ENCODE data around the gene HSPB7.
"Not testable (repeated sequence)": the region's sequence is repeated elsewhere in the genome, so short reads cannot be mapped to it uniquely, and the experiment has no call there.

HSPB7 gene

GRCh38 chr1:16017461-16018303 is at the start of gene HSPB7:
Gene HSPB7, minus strand, starts transcription at chr1:16018043. Its CDS starts 80 bp downstream, at chr1:16017963.
- peak; percentile 81 for DNase-seq (ENCODE audit: low read depth)

- no peak for DNase-seq (ENCODE audit: low read depth)
Observed at GRCh38 chr1:16067127-16067768, 49.4 kb upstream of the HSPB7 start.

- DNase-seq (ENCODE audit: low read depth): no peak
Observed at GRCh38 chr1:16066245-16066644, 48.4 kb upstream of the HSPB7 start.

- DNase-seq (ENCODE audit: low read depth): no peak
Observed at GRCh38 chr1:16065269-16065576, 47.4 kb upstream of the HSPB7 start.

- no peak for DNase-seq (ENCODE audit: low read depth)
Observed at GRCh38 chr1:16064536-16065268, 46.9 kb upstream of the HSPB7 start.

- no peak for DNase-seq (ENCODE audit: low read depth)
Observed at GRCh38 chr1:16063921-16064320, 46.1 kb upstream of the HSPB7 start.

- DNase-seq (ENCODE audit: low read depth): no peak
Observed at GRCh38 chr1:16063226-16063829, 45.5 kb upstream of the HSPB7 start.

GRCh38 chr1:16062687-16063075 is 44.8 kb upstream of the HSPB7 start:
- not testable (repeated sequence) for DNase-seq (ENCODE audit: low read depth)

GRCh38 chr1:16061989-16062686 is 44.3 kb upstream of the HSPB7 start:
- DNase-seq (ENCODE audit: low read depth): not testable (repeated sequence)

GRCh38 chr1:16061266-16061665 is 43.4 kb upstream of the HSPB7 start:
- no peak for DNase-seq (ENCODE audit: low read depth)

GRCh38 chr1:16058394-16059120 is 40.7 kb upstream of the HSPB7 start:
- not testable (repeated sequence) for DNase-seq (ENCODE audit: low read depth)

GRCh38 chr1:16057314-16057915 is 39.6 kb upstream of the HSPB7 start:
- DNase-seq (ENCODE audit: low read depth): not testable (repeated sequence)

- not testable (repeated sequence) for DNase-seq (ENCODE audit: low read depth)
Observed at GRCh38 chr1:16056521-16056912, 38.7 kb upstream of the HSPB7 start.

- DNase-seq (ENCODE audit: low read depth): no peak
Observed at GRCh38 chr1:16055613-16056520, 38.0 kb upstream of the HSPB7 start.

- DNase-seq (ENCODE audit: low read depth): no peak
Observed at GRCh38 chr1:16054598-16055540, 37.0 kb upstream of the HSPB7 start.

GRCh38 chr1:16053781-16054502 is 36.1 kb upstream of the HSPB7 start:
- DNase-seq (ENCODE audit: low read depth): no peak

GRCh38 chr1:16051949-16052348 is 34.1 kb upstream of the HSPB7 start:
- DNase-seq (ENCODE audit: low read depth): not testable (repeated sequence)

- no peak for DNase-seq (ENCODE audit: low read depth)
Observed at GRCh38 chr1:16051039-16051438, 33.2 kb upstream of the HSPB7 start.
